ENCODE results near the gene ZNF554.
"Not testable (repeated sequence)": the region's sequence is repeated elsewhere in the genome, so short reads cannot be mapped to it uniquely, and the experiment has no call there.

ZNF554 gene

DNA sequence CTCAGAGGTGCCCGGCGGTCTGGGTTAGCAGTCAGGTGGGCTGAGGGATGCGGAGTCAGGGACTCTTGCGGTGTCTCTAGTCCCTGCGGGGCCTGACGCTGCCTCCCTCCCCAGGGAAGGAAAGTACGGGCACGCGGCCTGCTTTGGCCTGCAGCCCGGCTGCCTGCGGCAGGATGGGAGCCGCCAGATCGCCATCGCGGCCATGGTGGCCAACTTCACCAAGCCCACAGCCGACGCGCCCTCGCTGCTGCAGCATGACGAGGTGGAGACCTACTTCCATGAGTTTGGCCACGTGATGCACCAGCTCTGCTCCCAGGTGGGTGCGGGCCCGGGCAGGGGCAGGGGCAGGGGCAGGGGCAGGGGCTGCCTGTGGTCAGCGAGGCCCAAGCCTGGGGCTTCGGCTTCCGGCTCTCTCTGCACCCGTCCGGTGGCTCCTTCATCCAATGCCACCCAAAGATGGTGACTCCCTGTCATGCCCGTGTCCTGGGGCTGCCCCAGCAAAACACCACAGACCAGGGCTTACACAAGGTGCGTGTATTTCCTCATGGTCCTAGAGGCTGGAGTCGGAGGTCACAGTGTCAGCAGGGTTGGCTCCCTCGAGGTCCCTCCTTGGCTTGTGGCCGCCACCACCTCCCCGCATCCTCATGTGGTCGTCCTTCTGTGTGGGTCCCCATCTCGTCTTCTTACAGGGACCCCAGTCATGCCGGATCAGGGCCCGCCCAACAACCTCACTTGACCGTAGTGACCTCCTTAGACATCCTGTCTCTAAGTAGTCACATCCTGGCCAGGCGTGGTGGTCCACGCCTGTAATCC, 11.3 kb upstream of the ZNF554 start:
- no peak for DNase-seq

DNA sequence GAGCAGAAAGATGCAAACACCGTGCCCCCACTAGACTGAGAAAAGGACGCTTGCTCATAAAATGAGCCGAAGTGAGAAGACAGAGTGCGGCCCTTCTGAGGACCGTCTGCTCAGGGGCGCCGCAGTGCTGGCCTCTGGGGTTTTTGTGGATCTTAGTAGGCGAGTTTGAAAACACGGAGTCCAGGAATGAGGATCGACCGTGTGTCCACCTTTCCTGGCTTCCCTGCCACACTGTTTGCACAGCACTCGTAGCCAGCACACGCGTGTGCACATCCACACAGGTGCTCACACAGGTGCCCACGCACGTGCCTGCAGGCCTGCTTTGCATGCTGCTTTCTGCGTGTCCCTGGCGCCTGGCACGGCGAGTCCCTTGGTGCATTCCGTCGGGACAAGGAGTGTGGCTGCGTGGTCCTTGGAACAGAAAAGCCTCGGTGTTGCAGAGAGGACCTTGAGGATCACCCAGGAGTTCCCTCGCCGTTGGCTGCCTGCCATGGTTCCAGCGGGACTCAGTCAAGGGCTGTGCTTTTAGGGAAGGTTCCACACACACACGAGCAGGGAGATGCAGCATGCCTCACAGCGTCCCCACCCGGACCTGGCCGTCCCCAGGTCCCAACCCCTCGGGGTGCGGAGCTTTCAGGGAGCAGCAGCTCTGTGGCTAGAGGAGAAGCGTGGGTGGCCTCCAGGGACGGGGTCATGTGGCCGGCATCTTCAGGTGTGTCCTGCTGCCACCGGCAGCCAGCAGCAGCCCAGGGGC, 10.1 kb upstream of the ZNF554 start:
- no peak for DNase-seq

DNA sequence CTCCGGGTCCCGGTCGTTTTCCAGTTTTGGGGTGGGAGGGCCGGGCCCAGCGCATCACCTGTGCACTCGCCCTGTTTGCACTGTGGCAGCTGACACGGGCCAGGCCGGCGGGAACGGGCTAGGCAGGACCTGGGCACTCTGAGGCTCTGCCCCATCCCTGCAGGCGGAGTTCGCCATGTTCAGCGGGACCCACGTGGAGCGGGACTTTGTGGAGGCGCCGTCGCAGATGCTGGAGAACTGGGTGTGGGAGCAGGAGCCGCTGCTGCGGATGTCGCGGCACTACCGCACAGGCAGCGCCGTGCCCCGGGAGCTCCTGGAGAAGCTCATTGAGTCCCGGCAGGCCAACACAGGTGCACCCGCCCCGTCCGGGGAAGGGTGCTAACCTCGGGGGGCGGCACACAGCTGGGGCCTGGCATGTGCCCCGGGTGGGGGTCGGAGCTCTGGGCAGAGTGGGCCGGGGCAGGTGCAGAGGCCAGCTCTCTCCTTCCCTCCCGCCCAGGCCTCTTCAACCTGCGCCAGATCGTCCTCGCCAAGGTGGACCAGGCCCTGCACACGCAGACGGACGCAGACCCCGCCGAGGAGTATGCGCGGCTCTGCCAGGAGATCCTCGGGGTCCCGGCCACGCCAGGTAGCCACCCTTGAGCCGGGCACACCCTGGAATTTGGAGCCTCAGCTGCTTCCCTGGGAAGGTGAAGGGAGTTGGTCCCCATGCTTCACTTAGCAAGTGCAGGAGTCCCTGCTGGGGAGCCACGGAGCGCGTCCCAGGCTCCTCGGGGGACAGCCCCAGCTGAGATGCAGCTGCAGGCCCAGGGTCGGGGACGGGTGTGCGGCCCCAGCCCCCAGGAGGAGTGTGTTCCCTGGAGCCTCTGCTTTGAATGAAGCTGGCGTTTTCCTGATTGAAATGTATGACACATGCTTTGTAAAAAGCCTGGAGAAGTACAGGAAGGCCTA, 9.3 kb upstream of the ZNF554 start:
- no peak for DNase-seq

DNA sequence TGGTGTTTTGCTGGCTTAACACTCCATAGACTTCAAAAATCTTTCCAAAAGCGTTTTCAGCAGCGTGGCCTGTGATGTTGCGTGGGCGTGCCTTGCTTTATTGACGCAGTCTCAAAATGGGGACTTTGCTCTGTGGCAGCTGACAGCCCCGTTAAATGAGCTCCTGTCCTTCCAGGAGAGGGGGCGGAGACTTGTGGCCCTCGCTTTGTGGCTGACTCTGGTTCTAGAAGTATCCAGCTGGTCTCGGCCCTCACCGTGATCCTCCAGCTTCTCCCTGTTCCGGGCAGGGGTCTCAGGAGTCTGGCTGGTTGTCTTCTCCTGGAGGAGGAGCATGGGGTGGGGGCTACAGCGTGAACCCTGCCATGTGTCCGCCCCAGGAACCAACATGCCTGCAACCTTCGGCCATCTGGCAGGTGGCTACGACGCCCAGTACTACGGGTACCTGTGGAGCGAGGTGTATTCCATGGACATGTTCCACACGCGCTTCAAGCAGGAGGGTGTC, 8.4 kb upstream of the ZNF554 start:
- DNase-seq: no peak

DNA sequence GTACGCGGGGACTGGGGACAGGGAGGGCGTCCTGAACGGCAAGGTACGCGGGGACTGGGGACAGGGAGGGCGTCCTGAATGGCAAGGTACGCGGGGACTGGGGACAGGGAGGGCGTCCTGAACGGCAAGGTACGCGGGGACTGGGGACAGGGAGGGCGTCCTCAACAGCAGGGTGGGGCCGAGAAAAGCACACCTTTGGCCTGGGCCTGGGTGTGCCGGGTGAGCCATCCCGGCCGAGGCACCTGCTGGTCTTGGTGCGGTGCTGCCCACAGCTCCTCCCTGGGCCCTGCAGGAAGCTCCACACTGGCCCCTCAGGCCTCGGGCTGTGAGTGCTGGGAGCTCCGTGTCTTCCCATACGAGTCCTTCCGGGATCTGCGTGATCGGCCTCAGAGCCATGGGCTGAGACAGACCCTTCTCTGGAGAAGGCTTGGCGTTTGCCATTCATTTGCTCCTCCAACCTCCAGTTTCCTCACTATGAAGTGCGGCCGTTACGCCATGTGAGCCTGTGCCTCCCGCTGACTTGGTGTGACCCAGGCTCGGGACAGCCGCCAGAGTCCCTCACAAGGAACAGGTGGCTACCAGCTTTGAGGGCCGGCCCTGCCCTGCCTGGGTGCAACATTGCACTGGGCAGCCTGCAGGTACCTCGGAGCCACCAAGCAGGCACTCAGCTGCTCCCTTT, 7.8 kb upstream of the ZNF554 start:
- DNase-seq: no peak

DNA sequence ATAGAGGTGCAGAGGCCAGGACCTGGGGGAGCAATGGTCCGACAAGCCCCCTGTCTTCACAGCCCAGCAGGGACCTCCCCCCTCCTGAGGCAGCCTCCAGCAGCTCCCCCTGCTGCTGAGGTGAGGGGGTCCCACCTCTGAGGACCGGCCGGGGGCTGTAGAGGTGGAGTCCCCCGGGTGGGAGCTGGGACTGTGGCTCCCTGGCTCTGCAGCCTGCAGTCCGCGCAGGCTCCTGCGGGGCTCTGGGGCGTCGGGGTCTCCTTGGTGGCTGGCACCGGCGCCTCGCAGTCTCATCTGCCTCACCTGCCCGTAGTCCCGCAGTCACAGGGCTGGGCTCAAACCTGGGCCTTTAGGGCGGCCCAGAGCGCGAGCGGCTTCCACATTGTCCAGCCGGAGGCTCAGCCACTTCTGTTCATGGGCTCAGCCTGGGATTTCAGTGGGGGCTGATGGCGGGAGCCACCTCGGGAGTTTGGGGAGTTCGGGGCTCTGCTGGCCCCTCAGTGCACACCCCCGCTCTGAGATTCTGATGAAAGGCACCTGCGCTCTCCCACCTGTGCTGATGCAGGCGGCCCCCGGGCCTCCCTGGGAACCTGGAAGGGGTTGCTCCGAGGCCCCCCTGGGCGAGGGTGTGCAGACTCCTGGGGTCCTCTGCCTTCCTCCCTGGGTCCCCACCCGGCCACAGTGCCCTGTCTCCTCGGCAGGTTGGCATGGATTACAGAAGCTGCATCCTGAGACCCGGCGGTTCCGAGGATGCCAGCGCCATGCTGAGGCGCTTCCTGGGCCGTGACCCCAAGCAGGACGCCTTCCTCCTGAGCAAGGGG, 7.0 kb upstream of the ZNF554 start:
- DNase-seq: no peak

DNA sequence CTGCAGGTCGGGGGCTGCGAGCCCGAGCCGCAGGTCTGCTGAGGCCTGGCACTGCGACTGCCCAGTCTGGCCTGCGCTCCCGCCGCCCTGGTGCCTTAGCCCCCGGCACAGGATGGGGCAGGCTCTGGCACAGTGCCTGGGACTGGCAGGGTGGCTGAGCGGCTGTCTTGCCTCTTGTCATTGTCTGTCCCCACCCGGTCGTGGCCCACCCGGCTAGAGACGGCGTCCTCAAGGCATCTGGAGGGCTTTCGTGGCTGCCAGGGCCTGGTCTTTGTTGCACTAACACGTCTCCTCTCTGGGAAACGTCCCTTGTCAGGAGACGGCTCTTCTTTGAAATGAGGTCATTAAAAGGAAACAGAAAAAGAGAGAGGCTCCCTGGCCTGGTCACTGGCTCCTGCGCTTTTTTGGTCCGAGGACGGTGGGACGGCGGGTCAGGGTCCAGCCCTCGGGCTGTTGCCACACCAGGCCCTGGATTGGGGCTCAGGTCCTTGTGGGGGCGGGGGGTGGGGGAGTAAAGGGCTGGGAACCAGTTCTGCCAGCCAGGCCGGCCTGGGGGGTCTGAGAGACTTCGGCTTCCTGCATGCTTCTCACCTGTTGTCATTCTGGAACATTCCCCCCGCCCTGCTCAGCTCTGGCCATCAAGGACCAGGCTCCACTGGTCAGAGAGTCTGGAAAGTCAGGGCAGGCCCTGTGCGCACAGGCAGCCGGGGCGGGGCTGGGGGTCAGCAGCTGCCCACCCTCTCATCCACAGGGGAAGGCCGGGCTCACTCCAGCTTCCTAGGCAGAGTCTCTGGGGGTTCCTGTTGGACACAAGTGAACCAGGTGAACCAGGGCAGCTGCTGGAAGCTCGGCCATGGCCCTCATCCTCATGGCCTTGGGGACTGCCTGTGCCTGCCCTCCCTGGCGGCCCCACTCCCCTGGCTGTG, 6.2 kb upstream of the ZNF554 start:
- no peak for DNase-seq

DNA sequence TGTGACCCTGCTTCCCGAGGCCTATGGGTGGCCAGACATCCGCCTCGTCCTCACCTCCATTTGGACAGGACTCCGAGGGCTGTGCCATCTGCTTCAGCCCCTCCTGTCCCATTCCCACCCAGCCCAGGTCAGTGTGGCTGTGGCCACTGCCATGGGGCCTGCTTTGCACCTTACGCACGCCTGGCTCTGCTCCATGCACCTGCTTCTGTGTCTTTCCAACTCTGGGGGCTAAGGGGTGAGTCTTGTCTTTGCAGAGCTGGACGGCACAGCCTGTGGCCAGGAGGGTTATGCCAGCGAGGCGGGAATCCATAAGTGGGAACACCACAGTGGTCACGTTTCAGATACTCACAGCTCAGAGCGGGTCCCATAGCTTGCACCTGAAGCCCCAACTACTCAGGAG, 5.2 kb upstream of the ZNF554 start:
- no peak for DNase-seq

DNA sequence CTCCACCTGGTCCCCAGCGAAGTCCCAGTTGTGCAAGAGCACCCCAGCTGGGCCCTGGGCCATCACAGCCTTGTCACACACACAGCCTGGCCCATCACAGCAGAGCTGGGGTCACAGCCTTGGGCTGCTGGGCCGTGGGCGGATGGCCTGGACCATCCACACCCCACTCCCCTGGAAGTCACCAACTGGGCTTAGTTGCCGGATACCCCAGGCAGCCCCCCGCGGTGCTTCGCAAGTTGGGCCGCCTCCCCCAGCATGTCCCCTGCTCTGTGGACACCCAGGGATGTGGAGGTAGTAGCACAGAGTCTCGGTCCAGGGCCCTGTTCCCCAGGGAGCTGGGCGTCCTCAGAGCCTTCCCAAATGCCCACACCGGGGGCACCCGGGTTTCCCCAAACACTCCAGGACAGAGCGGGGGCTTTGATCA, 4.5 kb upstream of the ZNF554 start:
- DNase-seq: no peak

DNA sequence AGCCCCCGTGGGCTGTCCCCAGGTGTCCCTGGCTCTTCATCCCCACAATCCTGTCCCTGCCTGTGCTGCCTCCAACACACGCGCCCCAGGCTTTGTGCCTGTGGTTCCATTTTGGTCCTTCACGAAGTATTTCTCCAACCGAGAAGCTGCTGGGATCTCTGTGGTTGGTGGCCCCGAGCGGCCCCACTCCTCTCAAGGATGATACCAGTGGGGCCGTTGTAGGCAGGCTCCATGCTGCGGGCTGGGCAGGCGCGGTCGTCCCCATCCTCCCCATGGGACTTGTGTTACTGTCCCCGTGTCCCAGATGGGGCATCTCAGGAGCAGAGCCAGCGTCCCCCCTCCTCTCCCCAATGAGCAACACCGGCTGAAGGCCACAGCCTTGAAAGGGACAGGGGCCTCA, 3.7 kb upstream of the ZNF554 start:
- DNase-seq: no peak

DNA sequence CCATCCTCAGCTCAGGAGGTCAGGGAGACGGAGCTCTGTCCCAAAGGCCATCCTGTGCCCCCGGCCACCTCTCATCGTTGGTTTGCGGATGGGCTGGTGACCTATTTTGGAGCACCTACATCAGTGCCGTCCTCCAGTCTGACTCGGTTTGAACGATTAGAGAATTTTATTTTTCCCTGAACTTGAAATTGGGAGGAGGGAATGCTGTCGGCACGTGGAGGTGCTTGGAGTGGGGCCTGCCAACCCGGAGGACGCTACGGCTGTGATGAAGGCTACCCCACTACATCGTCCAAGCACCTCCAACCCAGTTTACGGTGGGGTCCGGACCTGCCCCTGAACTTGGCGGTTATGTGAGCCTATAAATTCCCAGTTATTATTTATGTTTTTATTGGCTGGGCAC, 3.0 kb upstream of the ZNF554 start:
- DNase-seq: no peak

DNA sequence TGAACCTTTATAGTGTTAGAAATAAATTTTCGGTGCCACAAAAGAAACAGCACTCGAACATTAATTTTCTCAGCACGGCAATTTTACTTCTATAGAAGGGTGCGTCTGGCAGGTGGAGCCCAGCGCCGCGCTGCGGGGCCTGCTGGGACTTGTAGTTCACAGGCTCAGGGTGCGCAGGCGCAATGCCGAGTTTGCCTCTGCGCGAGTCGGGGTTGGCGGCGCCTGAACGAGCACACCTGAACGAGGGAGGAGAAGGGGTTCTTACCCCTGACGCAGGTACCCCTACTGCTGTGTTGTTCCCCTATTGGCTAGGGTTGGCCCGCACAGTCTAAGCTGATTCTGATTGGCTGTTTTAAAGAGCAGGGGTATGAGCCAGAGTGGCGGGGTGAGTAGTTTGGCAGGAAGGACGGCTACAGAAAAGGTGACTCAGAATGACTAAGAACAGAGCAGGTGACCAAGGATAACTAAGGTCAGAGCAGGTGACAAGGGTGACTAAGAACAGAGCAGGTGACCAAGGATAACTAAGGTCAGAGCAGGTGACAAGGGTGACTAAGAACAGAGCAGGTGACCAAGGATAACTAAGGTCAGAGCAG, 2.3 kb upstream of the ZNF554 start:
- DNase-seq: not testable (repeated sequence)

DNA sequence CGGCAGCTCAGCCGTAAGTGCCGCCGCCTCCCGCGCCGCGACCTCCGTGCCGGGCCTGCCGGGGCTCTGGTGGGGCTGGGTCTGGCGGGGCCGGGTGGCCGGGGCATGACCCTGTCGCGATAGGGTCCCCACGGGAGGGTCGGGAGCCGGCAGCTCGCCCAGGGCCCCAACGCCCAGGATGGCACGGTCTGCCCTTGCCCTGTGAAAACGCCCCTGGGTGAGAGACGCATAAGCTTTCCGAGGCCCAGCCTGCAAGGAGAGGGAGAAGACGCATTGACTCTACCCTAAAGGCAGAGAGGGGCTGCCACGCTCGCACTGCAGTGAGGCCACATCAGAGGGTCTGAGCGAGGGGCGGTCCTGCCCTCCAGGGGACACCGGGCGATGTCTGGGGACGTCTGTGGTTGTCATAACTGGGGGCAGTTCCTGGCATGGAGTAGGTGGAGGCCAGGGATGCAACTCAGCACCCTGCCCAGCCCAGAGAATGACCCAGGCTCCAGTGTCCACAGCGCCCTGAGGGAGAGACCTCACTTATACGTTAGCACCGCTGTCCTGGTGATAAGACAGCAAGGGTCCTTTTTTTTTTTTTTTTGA, 539 bp downstream of the ZNF554 start:
- DNase-seq: no peak

DNA sequence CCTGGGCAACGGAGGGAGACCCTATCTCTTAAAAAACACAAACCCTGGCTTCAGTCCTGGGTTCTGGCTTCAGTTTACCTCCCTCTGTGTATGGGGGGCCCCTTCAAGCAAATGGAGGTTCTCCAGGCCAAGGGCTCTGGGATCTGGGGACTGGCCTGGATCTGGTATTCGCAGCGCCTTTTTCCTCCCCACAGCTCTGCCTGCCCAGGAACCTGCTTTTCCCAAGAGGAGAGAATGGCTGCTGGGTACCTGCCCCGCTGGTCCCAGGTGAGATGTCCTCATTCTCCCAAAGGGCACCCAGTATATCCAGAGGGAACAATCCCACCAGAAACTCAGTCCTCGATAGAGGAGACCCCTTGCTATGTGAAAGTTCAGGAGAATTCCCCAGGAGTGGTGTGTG, 3.2 kb downstream of the ZNF554 start:
- no peak for DNase-seq

DNA sequence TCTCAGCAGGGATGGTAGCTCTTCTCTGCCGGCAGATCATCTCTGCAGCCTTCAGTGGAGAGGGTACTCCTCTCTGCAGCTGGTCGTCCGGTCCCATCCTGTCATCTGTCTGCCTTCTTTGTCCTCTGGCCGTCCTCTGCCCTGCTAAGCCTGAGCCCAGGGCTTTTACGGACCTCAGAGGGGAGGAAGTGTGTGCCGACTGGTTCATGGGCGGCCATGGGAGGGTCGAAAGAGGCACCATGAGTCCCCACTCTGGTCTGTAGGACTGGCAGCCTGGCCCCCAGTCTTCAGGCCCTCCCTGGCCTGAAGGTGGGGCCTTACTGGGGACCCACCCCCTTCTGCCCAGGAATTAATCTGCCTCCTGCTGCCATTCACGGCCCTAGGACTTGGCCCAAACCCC, 4.0 kb downstream of the ZNF554 start:
- no peak for DNase-seq

DNA sequence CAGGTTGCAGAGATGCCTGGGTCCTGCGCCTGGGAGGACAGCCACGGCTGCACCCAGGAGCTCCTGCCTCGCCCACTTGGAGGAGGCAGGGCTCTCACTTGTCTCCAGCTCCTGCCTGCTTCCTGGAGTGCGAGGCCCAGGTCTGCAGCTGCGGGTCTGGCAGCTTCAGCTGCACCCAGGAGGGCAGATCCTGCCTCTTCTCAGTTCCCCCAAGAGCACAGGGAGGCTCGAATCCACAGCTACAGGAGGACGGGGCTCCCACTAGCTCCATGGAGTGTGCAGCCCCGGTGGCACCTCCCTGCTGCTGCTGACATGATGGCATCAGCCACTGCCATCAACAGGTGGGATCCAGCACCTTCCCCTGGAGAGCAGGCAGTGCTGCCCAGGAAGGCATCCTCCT, 4.5 kb downstream of the ZNF554 start:
- DNase-seq: no peak

DNA sequence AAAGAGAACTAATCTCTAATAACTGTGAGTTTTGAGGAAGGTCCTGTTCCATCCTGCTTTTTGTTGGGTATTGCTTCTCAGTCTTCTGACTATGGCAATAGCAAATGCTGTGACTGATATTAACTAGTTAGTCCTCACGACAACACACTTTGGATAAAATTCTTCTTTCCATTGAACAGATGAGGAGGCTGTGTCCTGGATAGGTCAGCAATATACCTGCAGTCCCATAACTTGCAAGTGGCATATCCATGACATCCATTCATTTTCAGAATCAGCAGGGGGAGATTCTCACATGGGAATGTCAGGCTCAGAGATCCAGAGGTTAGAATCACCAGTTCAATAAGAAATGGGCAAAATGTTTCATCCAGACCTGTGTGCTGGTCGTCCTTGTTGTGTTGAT, 7.4 kb downstream of the ZNF554 start:
- DNase-seq: no peak

DNA sequence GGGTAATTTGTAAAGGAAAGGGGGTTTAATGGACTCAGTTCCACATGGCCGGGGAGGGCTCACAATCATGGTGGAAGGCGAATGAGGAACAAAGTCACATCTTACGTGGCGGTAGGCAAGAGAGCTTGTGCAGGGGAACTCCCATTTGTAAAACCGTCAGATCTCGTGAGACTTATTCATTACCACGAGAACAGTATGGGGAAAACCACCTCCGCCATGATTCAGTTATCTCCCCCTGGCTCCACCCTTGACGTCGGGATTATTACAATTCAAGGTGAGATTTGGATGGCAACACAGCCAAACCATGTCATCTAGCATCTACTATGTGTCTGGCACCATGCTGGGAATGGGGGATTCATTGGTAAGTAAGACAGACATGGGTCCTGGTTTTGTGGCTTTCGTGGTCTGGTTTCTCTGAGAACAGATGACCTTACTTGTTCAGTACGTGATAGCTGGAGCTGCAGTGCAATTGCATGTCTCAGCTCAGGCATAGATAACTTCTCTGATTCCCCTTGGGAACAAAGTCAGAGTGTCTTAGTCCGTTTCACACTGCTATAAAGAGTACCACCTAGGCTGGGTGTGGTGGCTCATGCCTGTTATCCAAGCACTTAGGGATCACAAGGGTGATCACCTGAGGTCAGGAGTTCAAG, 8.3 kb downstream of the ZNF554 start:
- no peak for DNase-seq

DNA sequence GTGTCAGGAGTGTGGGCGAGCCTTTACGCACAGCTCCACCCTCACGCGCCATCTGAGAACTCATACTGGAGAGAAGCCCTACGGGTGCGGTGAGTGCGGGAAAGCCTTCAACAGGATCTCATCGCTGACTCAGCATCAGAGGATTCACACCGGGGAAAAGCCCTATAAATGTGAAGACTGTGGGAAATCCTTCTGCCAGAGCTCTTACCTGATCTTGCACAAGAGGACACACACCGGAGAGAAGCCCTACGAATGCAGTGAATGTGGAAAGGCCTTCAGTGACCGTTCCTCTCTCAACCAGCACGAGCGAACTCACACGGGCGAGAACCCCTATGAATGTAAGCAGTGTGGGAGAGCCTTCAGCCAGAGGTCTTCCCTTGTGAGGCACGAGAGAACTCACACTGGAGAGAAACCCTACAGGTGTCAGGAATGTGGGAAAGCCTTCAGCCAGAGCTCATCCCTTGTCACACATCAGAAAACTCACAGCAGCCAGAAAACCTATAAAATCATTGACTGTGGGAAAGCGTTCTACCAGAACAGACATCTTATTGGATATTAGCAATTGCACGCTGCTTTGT, 14.7 kb downstream of the ZNF554 start:
- DNase-seq: no peak

All from activated CD4-positive, alpha-beta T cell treated with anti-CD3 and anti-CD28 coated beads, Interleukin-10, Interleukin-2, amounts not matched to agents 100 ng/mL and 50 ng/mL, durations not matched to agents 16 hours and 8 hours (primary cell).